KG1 (cell line): Measurements from ENCODE around the gene BEST3.

ENCODE experiments used
- DNase-seq: peaks from one replicate; lab custom pipeline; 2025; lab: John Stamatoyannopoulos, UW

BEST3 gene

DNA sequence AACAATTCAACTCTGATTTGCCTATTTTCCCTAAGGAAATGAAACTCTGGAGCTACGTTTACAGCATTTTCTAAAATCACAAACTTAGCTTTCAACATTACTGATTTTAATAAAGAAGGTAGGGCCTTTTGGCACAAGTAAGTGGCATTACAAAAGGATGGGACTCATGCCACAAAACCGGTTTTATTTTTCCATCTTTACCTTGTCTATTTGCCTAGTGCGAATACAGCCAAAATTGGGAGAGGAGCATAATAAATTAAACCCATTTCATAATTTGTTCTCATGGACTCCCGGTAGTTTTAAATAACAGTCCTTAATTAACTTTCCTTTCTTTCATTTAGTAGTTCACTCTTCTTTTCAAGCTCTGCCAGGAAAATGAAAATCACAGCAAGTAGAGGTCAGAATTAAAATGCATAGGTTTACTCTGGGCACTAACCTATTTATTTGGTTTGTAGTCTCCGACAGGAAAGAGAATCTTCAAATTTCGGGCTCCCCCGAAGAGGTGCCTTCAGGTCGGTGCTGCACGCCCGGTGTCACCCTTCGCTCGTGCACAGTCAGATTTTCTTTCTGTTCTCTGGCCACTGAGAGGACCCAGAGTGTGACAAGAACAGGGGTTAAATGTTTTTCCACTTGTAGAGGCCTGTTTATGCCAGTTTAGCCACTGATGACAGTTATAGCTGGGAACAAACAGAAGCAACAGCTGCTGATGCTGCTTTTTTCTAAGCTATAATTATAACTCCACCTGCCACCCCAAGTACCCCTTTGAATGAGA lies at the start of gene BEST3:
Gene BEST3 (minus strand): TSS at position 535 of the 772 bp plus-strand sequence. CDS start 1,505 bp downstream, outside the sequence.
- DNase-seq, result no peak

DNA sequence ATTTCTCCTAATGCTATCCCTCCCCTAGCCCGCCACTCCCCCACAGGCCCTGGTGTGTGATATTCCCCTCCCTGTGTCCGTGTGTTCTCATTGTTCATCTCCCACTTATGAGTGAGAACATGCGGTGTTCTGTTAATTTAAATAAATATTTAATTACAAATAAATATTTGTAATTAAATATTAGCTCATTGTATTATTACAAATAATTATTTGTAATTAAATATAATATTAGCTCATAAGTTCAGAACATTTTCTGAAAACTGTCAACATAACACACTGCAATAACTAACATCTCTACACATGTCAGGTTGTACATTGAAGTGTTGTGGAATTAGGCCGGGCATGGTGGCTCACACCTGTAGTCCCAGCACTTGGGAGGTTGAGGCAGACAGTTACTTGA lies 45.0 kb upstream of the BEST3 start:
- no peak for DNase-seq

DNA sequence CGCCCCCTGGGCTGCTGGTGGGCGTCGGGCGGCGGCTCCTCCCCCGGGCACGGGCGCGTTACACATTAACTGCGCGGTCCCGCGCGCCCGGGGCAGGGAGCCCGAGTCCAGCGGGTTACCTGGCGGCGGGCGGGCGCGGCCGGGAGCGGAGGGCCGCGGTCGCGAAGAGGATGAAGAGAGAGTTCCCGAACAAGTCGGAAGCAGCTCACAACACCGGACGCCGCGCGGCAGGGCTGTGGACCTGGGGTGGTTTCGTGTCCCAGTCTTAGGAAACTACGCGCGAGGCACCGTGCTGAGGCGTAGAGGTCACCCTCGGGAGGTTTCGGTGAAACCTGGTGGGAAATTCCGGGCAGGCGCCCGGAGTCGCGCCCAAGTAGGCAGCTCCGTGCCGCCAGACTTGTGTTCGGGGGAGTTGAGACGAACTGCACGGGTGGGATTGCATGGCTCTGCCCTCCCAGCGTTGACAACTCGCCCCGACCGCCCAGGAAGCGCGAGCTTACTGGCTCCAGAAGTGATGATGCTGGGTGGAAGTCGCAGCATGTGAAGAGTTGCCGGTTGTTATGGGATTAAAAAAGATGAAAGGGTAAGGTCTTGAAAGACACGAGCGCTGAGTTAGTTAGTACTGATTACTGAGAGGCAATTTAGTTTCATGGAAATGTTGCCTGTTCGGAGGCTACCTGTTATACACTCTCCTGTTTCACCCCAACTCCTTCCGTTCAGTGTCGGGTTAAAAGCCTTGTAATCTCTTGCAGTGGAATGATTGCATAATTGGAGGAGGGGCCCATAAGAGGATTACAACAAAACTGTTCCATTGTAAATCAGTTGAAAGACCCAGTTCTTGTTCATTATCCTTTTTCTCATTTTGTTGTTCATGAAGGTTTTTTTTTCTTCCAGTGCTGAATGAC lies 40.4 kb upstream of the BEST3 start:
- peak; percentile 51 for DNase-seq

DNA sequence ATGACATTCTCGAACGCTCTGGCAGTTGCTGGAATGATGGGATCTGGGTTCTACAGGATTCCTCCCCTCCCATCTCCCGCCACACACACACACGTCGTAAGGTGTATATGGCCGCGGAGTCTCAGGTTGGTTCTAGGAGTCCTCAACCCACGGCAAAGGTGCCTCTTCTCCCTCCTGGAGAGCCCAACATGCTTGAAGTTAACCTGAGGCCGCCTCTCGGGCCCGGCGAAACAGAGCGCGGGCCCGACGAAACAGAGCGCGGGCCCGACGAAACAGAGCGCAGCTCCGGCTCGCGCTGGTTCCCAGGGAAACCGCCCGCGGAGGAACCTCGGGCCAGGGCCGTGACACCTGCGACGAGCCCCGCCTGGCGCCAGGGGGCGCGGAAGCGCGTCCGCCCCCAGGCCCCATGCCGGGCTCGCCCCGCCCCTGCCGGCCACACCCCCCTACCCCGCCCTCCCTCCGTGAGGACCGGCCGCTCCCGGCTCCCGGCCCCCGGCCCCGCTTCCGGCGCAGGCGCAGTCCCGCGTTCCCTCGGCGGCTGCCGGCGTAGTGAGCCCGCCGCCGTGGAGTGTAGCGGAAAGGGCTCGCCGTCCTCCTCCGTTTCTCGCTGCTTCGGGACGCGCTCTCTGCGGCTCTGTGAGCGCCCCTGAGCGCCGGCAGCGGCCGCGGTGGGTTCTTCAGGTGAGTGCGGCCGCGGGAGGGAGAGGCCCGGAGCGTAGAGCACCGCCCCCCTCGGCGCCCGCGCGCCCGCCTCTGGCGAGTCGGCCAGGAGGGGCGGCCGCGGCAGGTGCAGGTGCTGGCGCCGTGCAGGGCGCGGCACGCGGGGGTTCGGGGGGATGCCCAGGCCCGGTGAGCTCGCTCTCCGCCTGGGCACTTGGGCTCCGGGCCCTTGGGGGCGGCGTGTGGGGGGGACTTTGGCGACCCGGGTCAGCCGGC lies 39.5 kb upstream of the BEST3 start, which contains the start of gene RAB3IP:
Gene RAB3IP (plus strand): TSS at position 510 of the 936 bp plus-strand sequence. CDS start 16,549 bp downstream, outside the sequence.
- peak; percentile 70 for DNase-seq

DNA sequence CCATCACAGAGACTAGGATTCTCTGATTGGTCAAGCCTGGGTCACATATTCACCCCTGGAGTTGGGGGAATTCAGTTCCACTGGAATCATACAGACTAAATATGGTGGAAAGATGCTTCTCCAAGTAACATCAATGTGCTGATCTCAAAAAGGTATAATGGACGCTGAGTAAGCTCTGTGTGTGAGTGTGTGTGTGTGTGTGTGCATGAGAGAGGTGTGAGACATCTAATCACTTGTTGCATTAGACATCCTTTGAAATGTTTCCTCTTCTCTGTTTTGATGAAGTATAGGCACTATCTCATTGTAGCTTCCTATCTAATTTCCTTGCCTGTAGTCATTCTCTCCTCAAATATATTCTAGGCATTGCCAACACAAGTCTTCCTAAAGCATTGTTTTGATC lies 34.5 kb upstream of the BEST3 start:
- DNase-seq, result no peak

DNA sequence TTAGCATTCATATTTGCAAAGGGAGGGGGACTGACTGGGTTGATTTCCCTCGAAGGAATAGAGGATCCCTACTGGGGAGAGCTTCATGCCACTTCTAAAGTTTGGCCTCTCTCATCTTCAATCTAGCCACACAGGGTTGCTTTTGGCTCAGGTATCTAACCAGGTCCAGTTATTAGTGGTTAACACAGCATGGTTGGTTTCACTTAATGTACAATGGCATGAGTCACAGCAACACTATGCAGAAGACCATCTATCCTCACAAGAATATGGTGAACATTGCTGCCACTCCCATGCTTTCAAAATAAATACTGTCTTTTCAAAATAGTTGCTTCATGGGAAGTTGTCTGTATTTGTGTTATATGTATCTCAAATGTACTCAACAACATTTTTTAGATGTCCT lies 33.0 kb upstream of the BEST3 start:
- no peak for DNase-seq

DNA sequence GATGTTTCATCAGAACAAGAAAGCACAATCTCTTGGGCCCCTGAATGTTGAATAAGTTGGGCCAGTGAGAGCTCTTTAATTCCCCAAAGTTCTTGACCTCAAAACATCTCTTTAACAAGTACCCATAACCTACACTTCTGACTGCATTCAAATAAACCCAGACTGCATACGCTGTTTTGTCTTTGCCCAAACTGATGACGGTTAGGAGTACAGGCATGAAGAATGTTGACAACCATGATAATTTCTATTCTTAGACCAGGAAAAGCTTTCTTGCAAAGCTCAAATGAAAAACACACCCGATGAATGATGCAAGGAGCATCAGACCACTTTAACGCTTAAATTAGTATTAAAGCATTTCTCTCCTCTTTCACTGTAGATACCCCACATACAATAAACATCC lies 27.8 kb upstream of the BEST3 start:
- DNase-seq, result no peak

DNA sequence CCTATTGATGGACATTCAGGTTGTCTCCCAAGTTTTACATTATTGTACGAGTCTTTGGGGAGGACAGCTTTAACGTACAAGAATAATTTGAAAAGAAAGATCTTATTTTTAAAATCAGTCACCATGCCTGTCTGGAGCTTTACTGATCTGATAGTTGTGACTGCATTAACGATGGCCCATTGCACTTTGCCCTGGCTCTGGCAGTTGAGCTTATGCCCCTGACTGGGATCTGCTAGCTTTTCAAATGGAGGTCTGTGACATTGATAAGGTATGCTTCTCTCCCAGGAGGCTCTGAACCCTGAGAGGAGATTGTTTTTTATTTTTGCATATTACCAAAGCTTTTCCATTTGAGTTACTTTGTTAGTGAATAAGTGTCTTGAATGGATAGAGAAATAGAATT lies 21.6 kb upstream of the BEST3 start:
- DNase-seq, result no peak

DNA sequence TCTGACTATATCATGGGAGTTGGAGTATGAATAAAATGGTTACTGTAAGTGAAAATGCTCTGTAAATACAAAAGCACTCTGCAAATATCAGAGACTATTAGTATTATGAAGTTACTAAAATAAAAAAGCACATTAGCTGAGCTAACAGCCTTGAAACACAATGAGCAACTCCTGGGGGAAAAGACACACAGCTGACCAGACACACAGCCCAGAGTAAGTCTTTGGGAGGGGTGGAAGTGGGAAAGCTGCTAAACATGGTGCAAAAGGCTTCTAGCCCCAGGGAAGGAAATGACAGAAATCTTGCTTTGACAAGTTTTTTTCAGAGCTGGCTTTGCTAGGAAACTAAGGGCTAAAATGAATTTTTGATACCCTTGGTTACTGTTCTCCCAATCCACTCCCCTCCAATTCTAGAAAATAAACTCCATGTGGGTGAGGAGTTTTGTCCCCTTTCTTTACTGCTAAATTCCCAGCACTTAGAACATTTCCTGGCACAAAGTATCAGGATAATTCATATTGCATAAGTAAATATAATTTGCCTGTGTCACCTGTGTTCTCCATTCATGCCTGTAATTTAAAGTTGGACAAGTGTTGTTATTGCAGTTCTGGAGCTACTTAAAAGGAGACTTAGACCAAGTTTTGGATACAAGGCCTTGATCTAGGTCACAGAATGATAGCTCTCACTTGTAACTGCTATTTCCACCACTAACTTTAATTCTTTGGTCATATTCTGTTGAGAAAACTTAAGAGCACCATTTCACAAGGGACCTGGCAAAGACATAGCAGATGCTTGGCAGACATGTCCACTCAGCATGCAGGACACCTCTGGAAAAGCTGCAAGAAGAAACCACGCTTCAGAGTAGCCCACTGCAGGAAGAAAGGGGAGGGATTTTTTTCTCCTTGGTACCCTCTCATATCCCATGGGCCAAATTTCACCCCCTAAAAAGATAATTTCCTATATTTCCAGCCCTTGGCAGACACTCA lies 20.5 kb upstream of the BEST3 start:
- no peak for DNase-seq

DNA sequence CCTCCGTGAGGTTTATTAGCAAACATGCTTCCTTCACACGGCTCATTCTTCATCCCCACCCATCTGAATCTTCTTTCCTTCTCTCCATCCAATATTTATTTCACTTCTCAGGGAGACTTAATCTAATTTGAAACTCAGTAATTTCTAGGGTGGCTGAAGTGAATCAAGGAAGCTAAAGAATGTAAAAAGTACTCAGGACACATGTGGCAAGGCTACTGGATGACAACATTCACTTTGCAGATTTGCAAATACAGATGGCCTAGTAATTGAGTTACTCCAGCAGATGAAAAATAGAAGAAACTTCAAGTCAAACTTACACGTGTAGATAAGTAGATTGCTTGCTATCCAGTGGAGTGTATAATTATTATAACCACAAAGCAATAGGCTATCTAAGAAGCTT lies 15.4 kb upstream of the BEST3 start:
- DNase-seq, result no peak

DNA sequence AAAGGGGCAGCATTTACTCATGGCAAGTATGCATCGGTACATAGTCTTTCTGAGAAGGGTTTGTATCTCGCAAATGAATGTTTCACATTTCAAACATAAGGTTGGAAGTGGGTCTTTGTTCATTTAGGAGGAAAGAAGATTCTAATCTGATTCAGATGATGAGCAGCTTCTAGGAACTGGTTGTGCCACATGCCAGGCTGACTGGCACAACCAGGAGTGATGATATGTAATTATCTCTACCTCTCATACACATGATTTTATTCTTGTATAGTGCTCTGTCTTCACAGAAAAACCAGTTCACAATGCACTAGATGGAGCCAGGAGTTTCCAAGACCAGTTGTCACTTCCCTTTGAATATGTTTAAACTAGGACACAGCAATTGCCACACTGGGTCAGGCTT lies 13.7 kb upstream of the BEST3 start:
- DNase-seq, result no peak

DNA sequence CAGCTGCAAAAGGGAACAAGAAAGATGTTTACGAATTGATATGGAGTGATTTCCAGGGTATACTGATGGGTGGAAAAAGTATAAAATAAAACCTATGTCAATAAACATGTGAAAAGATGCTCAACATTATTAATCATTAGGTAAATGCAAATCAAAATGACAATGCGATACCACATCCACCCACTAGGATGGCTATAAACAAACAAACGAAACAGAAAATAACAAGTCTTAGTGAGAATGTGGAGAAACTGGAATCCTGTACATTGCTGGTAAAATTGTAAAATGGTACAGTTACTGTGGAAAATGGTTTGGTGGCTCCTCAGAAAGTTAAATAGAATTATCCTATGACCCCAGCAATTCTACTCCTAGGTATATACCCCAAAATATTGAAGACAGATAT lies 9.5 kb upstream of the BEST3 start:
- no peak for DNase-seq

DNA sequence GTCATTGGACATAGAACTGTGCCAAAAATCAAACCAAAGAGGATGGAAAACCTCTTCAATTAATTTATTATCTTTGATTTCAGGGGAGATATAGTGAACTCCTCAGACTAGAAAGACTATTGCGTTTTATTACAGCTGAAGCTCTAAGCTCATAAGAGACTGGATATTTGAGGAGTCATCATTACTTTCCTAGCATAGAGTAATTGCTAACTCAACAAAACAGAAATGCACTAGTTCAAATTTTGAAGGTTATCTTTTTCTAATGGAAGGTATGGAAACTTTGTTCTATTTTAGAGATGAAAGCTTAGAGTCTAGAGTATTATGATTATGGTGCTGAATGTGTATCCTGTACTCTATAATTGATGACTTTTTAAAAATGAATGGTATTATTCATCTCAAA lies 5.3 kb upstream of the BEST3 start:
- DNase-seq, result no peak

DNA sequence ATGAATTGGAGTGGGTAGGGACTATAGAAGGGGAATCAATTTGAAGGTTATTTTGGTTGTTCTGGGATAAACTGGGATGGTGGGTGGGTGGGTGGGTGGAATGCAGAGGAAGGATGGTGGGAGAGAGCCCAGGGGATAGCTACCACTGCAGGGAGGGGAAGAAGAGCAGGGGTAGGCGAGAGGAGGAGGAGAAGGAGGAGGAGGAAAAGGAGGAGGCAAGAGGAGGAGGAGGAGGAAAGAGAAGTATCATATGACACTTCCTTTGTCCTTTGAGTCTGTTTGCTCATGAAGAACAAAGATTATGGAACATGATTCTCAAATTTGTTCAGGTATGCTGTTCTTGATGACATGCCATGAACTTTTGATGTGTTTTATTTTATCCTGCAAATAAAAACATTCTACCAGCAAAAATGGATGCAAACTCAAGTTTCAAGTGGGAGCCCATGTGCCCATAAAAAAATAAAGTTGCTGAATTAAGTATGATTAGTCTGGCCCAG lies 4.1 kb upstream of the BEST3 start:
- no peak for DNase-seq

DNA sequence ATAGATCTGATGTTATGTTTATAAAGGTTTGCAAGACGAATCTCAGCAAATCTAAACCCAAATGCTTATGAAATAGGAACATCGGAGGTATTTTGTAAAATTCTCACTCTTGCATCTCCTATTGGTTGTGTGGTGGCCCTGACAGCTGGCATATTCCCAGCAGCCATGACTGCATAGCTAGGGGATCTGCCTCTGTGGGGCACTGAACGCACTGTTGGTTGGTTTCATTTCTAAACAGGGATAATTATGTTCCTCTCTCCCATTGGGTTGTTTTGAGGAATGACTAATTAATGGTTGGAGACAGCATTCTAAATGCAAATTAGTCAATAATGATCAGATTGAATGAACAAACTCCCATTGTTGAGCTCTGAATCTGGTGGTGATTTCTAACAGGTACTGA lies 2.7 kb upstream of the BEST3 start:
- DNase-seq, result no peak

DNA sequence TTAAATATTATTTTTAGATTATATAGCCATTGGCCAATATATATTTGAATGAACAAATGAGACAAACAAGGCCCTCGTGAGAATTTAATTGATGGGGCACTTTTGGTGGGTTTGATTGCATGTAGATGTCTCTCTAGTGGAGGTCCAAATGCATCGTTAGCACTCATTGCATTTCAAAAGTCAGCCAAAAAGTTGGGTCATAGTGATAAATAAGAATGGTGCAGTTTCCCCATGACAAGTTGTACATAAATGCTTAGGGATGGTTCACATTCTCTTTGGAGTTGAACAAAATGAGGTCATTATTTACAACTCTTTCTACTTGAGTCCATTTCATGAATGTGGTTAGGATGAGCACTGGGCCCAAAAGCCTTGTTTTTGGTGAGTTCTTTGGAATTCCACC lies 1.0 kb downstream of the BEST3 start:
- no peak for DNase-seq

DNA sequence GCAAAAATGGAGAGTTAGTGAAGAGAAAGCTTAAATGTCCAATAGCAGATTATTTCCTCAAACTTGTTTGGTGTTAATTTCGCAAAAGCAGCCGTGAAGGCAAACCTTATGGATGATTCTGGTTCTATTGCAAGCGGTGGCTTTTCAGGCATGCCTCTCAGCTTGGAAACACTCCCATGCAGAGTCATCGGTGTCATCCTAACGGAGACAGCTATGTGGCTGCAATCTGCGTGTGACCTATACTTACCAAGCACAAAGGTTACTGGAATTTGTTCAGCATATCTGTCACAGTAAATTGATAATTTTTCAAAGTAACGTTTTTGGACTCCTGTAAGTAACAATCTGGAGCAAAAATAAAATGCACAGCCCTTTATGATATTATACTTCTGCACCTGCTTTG lies 5.0 kb downstream of the BEST3 start:
- DNase-seq, result no peak

DNA sequence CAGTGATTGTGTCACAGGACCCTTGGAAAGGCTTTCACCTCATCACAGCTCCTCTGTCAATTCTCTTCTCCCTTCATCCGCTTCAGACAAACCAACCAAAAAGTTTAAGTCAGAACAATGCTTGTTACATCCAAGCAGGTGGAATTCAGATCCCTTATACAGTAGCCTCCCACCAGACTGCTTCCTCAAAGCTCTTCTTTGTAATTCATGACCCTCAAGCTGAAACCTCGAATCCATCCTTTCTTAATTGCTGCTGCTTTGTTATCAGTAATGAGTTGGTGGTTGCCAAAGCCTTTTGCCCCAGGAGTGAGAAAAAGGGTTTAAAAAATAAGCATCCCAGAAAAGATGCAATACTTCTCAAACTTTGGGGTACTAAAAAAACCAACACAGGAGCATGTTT lies 9.5 kb downstream of the BEST3 start:
- DNase-seq, result no peak

DNA sequence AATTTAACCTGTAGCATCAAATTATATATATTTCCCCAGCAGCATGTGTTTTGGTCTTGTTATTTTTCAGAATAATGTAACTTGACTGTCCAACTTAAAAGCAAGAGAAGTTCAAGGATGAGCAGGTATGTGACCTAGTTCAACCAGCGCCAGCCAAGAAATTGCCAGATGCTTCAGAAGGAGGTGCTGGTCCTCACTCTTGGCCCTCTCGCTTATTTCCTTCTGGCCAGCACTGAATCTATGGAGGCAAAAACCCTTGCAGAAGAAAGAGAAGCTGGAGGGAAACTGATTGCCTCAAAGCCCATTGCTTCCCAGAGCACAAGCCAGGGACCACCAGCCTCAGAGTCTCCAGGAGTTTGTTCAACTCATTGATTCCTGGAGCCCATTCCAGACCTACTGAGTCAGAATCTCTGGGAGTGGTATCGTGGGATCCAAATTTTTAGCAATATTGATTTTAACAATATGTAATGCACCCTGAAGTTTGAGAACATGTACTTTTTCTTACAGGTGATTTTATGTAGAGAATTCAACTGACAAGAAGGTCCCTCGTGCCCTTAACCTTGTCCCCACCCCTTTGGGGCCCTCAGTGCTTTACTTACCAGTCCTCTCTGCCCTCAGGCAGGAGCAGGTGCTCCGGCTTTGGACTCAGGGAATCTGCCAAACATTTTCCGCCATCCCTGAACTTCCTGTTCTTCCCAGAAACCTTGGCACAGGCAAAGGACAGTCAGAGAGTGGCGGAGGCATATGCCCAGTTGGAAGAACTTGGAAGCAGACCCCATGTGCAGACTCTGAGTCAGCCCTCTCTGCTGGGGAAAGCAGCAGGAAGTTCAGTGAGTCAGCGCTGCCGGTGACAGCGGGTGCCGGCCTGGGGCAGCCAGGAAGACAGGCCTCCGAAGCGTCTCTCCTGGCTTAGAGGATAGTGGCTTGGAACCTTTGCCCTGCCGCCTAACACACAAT lies 10.4 kb downstream of the BEST3 start:
- peak; percentile 58 for DNase-seq
